SJSA1 (cell line): ENCODE measurements around the gene MTMR3. TPM values are rescaled to one million over a fixed set of nuclear protein-coding genes. Genes with fewer than 3 reads are reported as not detected.

Experiments
- DNase-seq, 2 experiments: peaks; one replicate each; pipeline ENCODE4 v3.0.0-alpha.2; 2015 to 2020; ENCODE audit warnings: low spot score in 2 of 2, low read depth in 1 of 2
- H3K27ac ChIP-seq: fragments of 250-450 bp; sonication (Bioruptor Pico); 2 replicates; pipeline ENCODE4 v1.5.1; 2020; ENCODE audit warnings: mild to moderate bottlenecking, moderate library complexity
- H3K27me3 ChIP-seq: fragments of 250-450 bp; sonication (Bioruptor Pico); replicated peaks from 2 replicates; pipeline ENCODE4 v1.5.1; 2020; ENCODE audit warnings: mild to moderate bottlenecking, moderate library complexity
- H3K36me3 ChIP-seq: fragments of 250-450 bp; sonication (Bioruptor Pico); 2 replicates; pipeline ENCODE4 v1.5.1; 2020; ENCODE audit warnings: mild to moderate bottlenecking
- H3K4me1 ChIP-seq: fragments of 250-450 bp; sonication (Bioruptor Pico); replicated peaks from 2 replicates; pipeline ENCODE4 v1.6.1; 2021; ENCODE audit warnings: mild to moderate bottlenecking
- H3K4me3 ChIP-seq: fragments of 250-450 bp; sonication (Bioruptor Pico); 2 replicates; pipeline ENCODE4 v1.5.1; 2020; ENCODE audit warnings: mild to moderate bottlenecking
- H3K9me3 ChIP-seq: fragments of 250-450 bp; sonication (Bioruptor Pico); replicated peaks from 2 replicates; pipeline ENCODE4 v1.5.1; 2020; ENCODE audit warnings: mild to moderate bottlenecking
- total RNA-seq: library from RNA; depleted of rRNA; stranded (reverse); fragments of >200 nt; shearing (Covaris generic); gene quantifications from 2 replicates; pipeline ENCODE4 v1.2.3, GENCODE V29; 2014

The MTMR3 gene
- total RNA-seq, 1 experiment from 2014 or later = 26.4 TPM

- H3K4me3 ChIP-seq = no peak overlapping the region
- H3K4me1 ChIP-seq = peaks cover 21% of the 10 kb centered on the region
- no peak for DNase-seq
- H3K36me3 ChIP-seq = peaks cover 39% of the 10 kb centered on the region
- H3K27ac ChIP-seq = peak overlapping the region; percentile 38
- no peaks in the 10 kb centered on the region for H3K9me3 ChIP-seq
- H3K27me3 ChIP-seq = no peaks in the 10 kb centered on the region
Measured at GRCh38 chr22:29994943-29995342, 112.0 kb downstream of the MTMR3 start.

- no peak overlapping the region for H3K4me3 ChIP-seq
- peaks cover 21% of the 10 kb centered on the region for H3K4me1 ChIP-seq
- H3K9me3 ChIP-seq = no peaks in the 10 kb centered on the region
- no peak overlapping the region for H3K27ac ChIP-seq
- no peak for DNase-seq
- H3K27me3 ChIP-seq = no peaks in the 10 kb centered on the region
- peaks cover 32% of the 10 kb centered on the region for H3K36me3 ChIP-seq
Measured at GRCh38 chr22:29997107-29997506, 114.1 kb downstream of the MTMR3 start.

GRCh38 chr22:29997516-29997915 is 114.5 kb downstream of the MTMR3 start:
- no peaks in the 10 kb centered on the region for H3K27me3 ChIP-seq
- peaks cover 19% of the 10 kb centered on the region for H3K4me1 ChIP-seq
- no peaks in the 10 kb centered on the region for H3K9me3 ChIP-seq
- DNase-seq = no peak
- H3K4me3 ChIP-seq = no peak overlapping the region
- H3K27ac ChIP-seq = no peak overlapping the region
- peaks cover 32% of the 10 kb centered on the region for H3K36me3 ChIP-seq

GRCh38 chr22:29998627-29999384 is 115.8 kb downstream of the MTMR3 start:
- H3K27me3 ChIP-seq = no peaks in the 10 kb centered on the region
- no peaks in the 10 kb centered on the region for H3K9me3 ChIP-seq
- H3K4me1 ChIP-seq = peaks cover 15% of the 10 kb centered on the region
- DNase-seq = no peak
- H3K4me3 ChIP-seq = no peak overlapping the region
- H3K27ac ChIP-seq = no peak overlapping the region
- peaks cover 31% of the 10 kb centered on the region for H3K36me3 ChIP-seq

GRCh38 chr22:30000566-30000965 is 117.6 kb downstream of the MTMR3 start:
- Histone ChIP-seq H3K27ac (no peak overlapping the region), H3K27me3 (no peaks in the 10 kb centered on the region), H3K4me1 (peaks cover 4% of the 10 kb centered on the region; the same call in 1 of the 2 replicates), H3K36me3 (peaks cover 40% of the 10 kb centered on the region), H3K9me3 (no peaks in the 10 kb centered on the region), H3K4me3 (no peak overlapping the region)
- DNase-seq = no peak

GRCh38 chr22:30001459-30001858 is 118.5 kb downstream of the MTMR3 start:
- H3K27ac ChIP-seq = no peak overlapping the region
- DNase-seq = no peak
- H3K4me1 ChIP-seq = peaks cover 4% of the 10 kb centered on the region; the same call in 1 of the 2 replicates
- H3K9me3 ChIP-seq = no peaks in the 10 kb centered on the region
- H3K4me3 ChIP-seq = no peak overlapping the region
- no peaks in the 10 kb centered on the region for H3K27me3 ChIP-seq
- peaks cover 49% of the 10 kb centered on the region for H3K36me3 ChIP-seq

- Histone ChIP-seq H3K4me1 (peaks cover 19% of the 10 kb centered on the region), H3K27ac (no peak overlapping the region), H3K4me3 (no peak overlapping the region), H3K27me3 (no peaks in the 10 kb centered on the region), H3K9me3 (no peaks in the 10 kb centered on the region), H3K36me3 (peaks cover 64% of the 10 kb centered on the region)
- DNase-seq = no peak
Measured at GRCh38 chr22:30002861-30003486, 120.0 kb downstream of the MTMR3 start.

GRCh38 chr22:30004101-30004500 is 121.1 kb downstream of the MTMR3 start:
- H3K4me3 ChIP-seq = no peak overlapping the region
- H3K27me3 ChIP-seq = no peaks in the 10 kb centered on the region
- no peaks in the 10 kb centered on the region for H3K9me3 ChIP-seq
- DNase-seq = no peak
- no peak overlapping the region for H3K27ac ChIP-seq
- peaks cover 62% of the 10 kb centered on the region for H3K36me3 ChIP-seq
- peaks cover 27% of the 10 kb centered on the region for H3K4me1 ChIP-seq

GRCh38 chr22:30004694-30005093 is 121.7 kb downstream of the MTMR3 start:
- Histone ChIP-seq H3K4me3 (no peak overlapping the region), H3K36me3 (peaks cover 61% of the 10 kb centered on the region), H3K27ac (no peak overlapping the region), H3K4me1 (peaks cover 27% of the 10 kb centered on the region), H3K9me3 (no peaks in the 10 kb centered on the region), H3K27me3 (no peaks in the 10 kb centered on the region)
- DNase-seq = no peak

GRCh38 chr22:30005213-30005857 is 122.4 kb downstream of the MTMR3 start:
- H3K27me3 ChIP-seq = no peaks in the 10 kb centered on the region
- H3K36me3 ChIP-seq = peaks cover 65% of the 10 kb centered on the region
- H3K27ac ChIP-seq = no peak overlapping the region

GRCh38 chr22:30007361-30007760 is 124.4 kb downstream of the MTMR3 start:
- Histone ChIP-seq H3K9me3 (no peaks in the 10 kb centered on the region), H3K27ac (no peak overlapping the region), H3K36me3 (peaks cover 77% of the 10 kb centered on the region), H3K27me3 (no peaks in the 10 kb centered on the region), H3K4me1 (peaks cover 32% of the 10 kb centered on the region), H3K4me3 (no peak overlapping the region)
- no peak for DNase-seq

More at GRCh38 chr22:30005213-30005857, 122.4 kb downstream of the MTMR3 start:
- Histone ChIP-seq H3K4me1 (peaks cover 27% of the 10 kb centered on the region), H3K4me3 (no peak overlapping the region), H3K9me3 (no peaks in the 10 kb centered on the region)
- DNase-seq = peak; percentile 69 to 82

- no peak overlapping the region for H3K4me3 ChIP-seq
- no peaks in the 10 kb centered on the region for H3K27me3 ChIP-seq
- H3K4me1 ChIP-seq = peaks cover 32% of the 10 kb centered on the region
- no peaks in the 10 kb centered on the region for H3K9me3 ChIP-seq
- peak in 1 of 2 experiments; percentile 32 for DNase-seq
- peak overlapping the region; percentile 4 for H3K27ac ChIP-seq
- peaks cover 76% of the 10 kb centered on the region for H3K36me3 ChIP-seq
Measured at GRCh38 chr22:30008401-30008800, 125.4 kb downstream of the MTMR3 start.

GRCh38 chr22:30009478-30009877 is 126.5 kb downstream of the MTMR3 start:
- Histone ChIP-seq H3K36me3 (peaks cover 79% of the 10 kb centered on the region), H3K4me1 (peaks cover 32% of the 10 kb centered on the region), H3K27me3 (no peaks in the 10 kb centered on the region), H3K4me3 (no peak overlapping the region), H3K27ac (no peak overlapping the region), H3K9me3 (no peaks in the 10 kb centered on the region)
- no peak for DNase-seq
